Neuronal stem cell (in vitro differentiated cells): ENCODE results near the gene ABCB1.
"Not testable (repeated sequence)": the region's sequence is repeated elsewhere in the genome, so short reads cannot be mapped to it uniquely, and the experiment has no call there.

Source experiments
- DNase-seq: peaks from one replicate; pipeline ENCODE4 v3.0.0-alpha.2; 2013; ENCODE audit warnings: low spot score
- H2AFZ ChIP-seq: one replicate; pipeline ENCODE4 v1.6.1; 2013; ENCODE audit warnings: mild to moderate bottlenecking, low read length, inconsistent platforms
- H2AK5ac ChIP-seq: 2 replicates; pipeline ENCODE4 v1.6.1; 2013; ENCODE audit warnings: low read depth, mild to moderate bottlenecking, inconsistent platforms, low read length, moderate library complexity, mixed read lengths
- H2BK120ac ChIP-seq: 2 replicates; pipeline ENCODE4 v1.6.1; 2013; ENCODE audit warnings: low read depth, mild to moderate bottlenecking, inconsistent platforms, low read length, moderate library complexity, mixed read lengths
- H2BK12ac ChIP-seq: one replicate; pipeline ENCODE4 v1.6.1; 2013; ENCODE audit warnings: low read length, inconsistent platforms
- H2BK15ac ChIP-seq: 2 replicates; pipeline ENCODE4 v1.6.1; 2013; ENCODE audit warnings: mild to moderate bottlenecking, low read length, inconsistent platforms, mixed read lengths
- H2BK5ac ChIP-seq: one replicate; pipeline ENCODE4 v1.6.1; 2013; ENCODE audit warnings: inconsistent platforms, mild to moderate bottlenecking, low read length, moderate library complexity
- H3K14ac ChIP-seq: one replicate; pipeline ENCODE4 v1.6.1; 2013; ENCODE audit warnings: low read length, inconsistent platforms
- H3K18ac ChIP-seq: 2 replicates; pipeline ENCODE4 v1.6.1; 2013; ENCODE audit warnings: low read length, inconsistent platforms
- H3K23ac ChIP-seq: 2 replicates; pipeline ENCODE4 v1.6.1; 2013; ENCODE audit warnings: low read depth, mild to moderate bottlenecking, mixed read lengths, low read length, inconsistent platforms; ENCODE audit not compliant: poor library complexity
- H3K27ac ChIP-seq: replicated peaks from 3 replicates; pipeline ENCODE4 v1.5.1; 2013; ENCODE audit warnings: low read length, inconsistent platforms
- H3K27me3 ChIP-seq, 3 experiments: 2 replicates each; pipeline ENCODE4 v1.6.1; 2013; ENCODE audit warnings: low read length in 3 of 3, mild to moderate bottlenecking in 2 of 3, inconsistent platforms in 1 of 3, low read depth in 1 of 3, mixed read lengths in 1 of 3, moderate library complexity in 1 of 3; ENCODE audit not compliant: control insufficient read depth in 3 of 3, insufficient read depth in 3 of 3
- H3K36me3 ChIP-seq, 2 donors: replicated peaks in 1 of 2; 2 replicates each; pipeline ENCODE4 v1.6.1; 2013; ENCODE audit warnings: low read length in 2 of 2; ENCODE audit not compliant: control insufficient read depth in 2 of 2, insufficient read depth in 2 of 2
- H3K4ac ChIP-seq: 2 replicates; pipeline ENCODE4 v1.6.1; 2013; ENCODE audit warnings: inconsistent platforms, mild to moderate bottlenecking, low read length, moderate library complexity
- H3K4me1 ChIP-seq, 2 donors: 1 replicate in 1 of 2; 2 replicates in 1 of 2; pipeline ENCODE4 v1.6.1; 2013; ENCODE audit warnings: low read length in 2 of 2, low read depth in 1 of 2; ENCODE audit not compliant: control insufficient read depth in 2 of 2, insufficient read depth in 1 of 2
- H3K4me2 ChIP-seq: one replicate; pipeline ENCODE4 v1.6.1; 2013; ENCODE audit warnings: mild to moderate bottlenecking, low read length, inconsistent platforms; ENCODE audit not compliant: insufficient read depth, poor library complexity, severe bottlenecking
- H3K4me3 ChIP-seq, 2 donors: 2 replicates each; pipeline ENCODE4 v1.5.1; 2013; ENCODE audit warnings: low read length in 2 of 2, mild to moderate bottlenecking in 2 of 2, inconsistent platforms in 1 of 2, moderate library complexity in 1 of 2
- H3K79me1 ChIP-seq: one replicate; pipeline ENCODE4 v1.6.1; 2013; ENCODE audit warnings: low read depth, mild to moderate bottlenecking, inconsistent platforms, low read length, moderate library complexity
- H3K9ac ChIP-seq: one replicate; pipeline ENCODE4 v1.6.1; 2013; ENCODE audit warnings: mild to moderate bottlenecking, low read depth, low read length, inconsistent platforms; ENCODE audit not compliant: poor library complexity
- H3K9me3 ChIP-seq, 2 donors: replicated peaks in 1 of 2; 2 replicates each; pipeline versions ENCODE3 to v1.6.1; 2013; ENCODE audit warnings: low read length in 2 of 2, mild to moderate bottlenecking in 2 of 2, inconsistent platforms in 1 of 2, low read depth in 1 of 2, mixed read lengths in 1 of 2, moderate library complexity in 1 of 2; ENCODE audit not compliant: control insufficient read depth in 2 of 2, insufficient read depth in 1 of 2
- H4K8ac ChIP-seq: one replicate; pipeline ENCODE4 v1.6.1; 2013; ENCODE audit warnings: low read depth, mild to moderate bottlenecking, inconsistent platforms, low read length, moderate library complexity
- H4K91ac ChIP-seq: one replicate; pipeline ENCODE4 v1.6.1; 2013; ENCODE audit warnings: low read length, low read depth, mild to moderate bottlenecking, inconsistent platforms; ENCODE audit not compliant: poor library complexity
- WGBS, 2 donors: extraction: QIAGEN DNeasy Blood & Tissue Kit; methylation state at CpG; one replicate each; pipeline ENCODE4 v1.1.7; 2013; ENCODE audit warnings: missing lambda C conversion rate in 2 of 2, mixed read lengths in 1 of 2; ENCODE audit not compliant: insufficient read length in 2 of 2, insufficient replicate concordance in 1 of 2; ENCODE audit errors: extremely low coverage in 2 of 2; 5-methylcytosine and 5-hydroxymethylcytosine counted together

ABCB1 gene

DNA sequence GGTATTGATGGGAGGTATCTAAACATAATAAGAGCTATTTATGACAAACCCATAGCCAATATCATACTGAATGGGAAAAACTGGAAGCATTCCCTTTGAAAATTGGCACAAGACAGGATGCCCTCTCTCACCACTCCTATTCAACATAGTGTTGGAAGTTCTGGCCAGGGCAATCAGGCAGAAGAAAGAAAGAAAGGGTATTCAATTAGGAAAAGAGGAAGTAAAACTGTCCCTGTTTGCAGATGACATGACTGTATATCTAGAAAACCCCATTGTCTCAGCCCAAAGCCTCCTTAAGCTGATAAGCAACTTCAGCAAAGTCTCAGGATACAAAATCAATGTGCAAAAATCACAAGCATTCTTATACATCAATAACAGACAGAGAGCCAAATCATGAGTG is 131.5 kb downstream of the ABCB1 start:
- not testable (repeated sequence) for H2BK15ac ChIP-seq, H3K27me3 ChIP-seq, H2AFZ ChIP-seq, H3K18ac ChIP-seq, H2BK12ac ChIP-seq, H3K79me1 ChIP-seq, H3K27ac ChIP-seq, H3K9ac ChIP-seq, H3K14ac ChIP-seq, H4K91ac ChIP-seq, DNase-seq, H3K4ac ChIP-seq, H3K4me1 ChIP-seq, H2BK120ac ChIP-seq, H3K23ac ChIP-seq, H3K36me3 ChIP-seq, H2AK5ac ChIP-seq, H3K9me3 ChIP-seq, H4K8ac ChIP-seq, H2BK5ac ChIP-seq, H3K4me3 ChIP-seq, H3K4me2 ChIP-seq

DNA sequence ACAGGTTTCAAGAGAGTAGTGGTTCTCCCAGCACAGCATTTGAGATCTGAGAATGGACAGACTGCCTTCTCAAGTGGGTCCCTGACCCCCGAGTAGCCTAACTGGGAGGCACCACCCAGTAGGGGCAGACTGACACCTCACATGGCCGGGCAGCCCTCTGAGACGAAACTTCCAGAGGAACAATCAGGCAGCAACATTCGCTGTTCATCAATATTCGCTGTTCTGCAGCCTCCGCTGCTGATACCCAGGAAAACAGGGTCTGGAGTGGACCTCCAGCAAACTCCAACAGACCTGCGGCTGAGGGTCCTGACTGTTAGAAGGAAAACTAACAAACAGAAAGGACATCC is 135.2 kb downstream of the ABCB1 start:
- H2BK120ac ChIP-seq, H3K4me2 ChIP-seq, H3K79me1 ChIP-seq, H3K27me3 ChIP-seq, H2BK15ac ChIP-seq, H3K4me1 ChIP-seq, H2AFZ ChIP-seq, DNase-seq, H2AK5ac ChIP-seq, H3K23ac ChIP-seq, H3K4me3 ChIP-seq, H3K4ac ChIP-seq, H3K9ac ChIP-seq, H2BK12ac ChIP-seq, H3K14ac ChIP-seq, H3K36me3 ChIP-seq, H3K18ac ChIP-seq, H2BK5ac ChIP-seq, H4K8ac ChIP-seq, H4K91ac ChIP-seq, H3K27ac ChIP-seq, H3K9me3 ChIP-seq: not testable (repeated sequence)
- WGBS, 2 donors = no CpG with 5 or more reads among the region's 7 CpGs

DNA sequence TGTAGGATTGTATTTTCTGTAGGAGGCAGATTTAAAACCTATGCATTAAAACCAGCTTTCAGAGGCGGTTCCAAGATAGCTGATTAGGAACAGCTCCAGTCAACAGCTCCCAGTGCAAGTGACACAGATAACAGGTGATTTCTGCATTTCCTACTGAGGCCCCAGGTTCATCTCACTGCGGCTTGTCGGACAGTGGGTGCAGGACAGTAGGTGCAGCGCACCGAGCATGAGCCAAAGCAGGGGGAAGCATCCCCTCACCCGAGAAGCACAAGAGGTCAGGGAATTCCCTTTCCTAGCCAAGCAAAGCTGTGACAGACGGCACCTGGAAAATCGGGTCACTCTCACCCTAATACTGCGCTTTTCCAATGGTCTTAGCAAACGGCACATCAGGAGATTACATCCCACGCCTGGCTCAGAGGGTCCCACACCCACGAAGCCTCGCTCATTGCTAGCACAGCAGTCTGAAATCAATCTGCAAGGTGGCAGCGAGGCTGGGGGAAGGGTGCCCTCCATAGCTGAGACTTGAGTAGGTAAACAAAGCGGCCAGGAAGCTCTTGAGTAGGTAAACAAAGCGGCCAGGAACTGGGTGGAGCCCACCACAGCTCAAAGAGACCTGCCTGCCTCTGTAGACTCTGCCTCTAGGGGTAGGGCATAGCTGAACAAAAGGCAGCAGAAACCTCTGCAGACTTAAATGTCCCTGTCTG is 135.7 kb downstream of the ABCB1 start:
- H3K18ac ChIP-seq = peak overlapping the region; percentile 89
- not testable (repeated sequence) for H2AFZ ChIP-seq, H4K91ac ChIP-seq, H3K36me3 ChIP-seq, H3K4me1 ChIP-seq, H3K27ac ChIP-seq, H2BK12ac ChIP-seq, H3K4ac ChIP-seq, H2BK120ac ChIP-seq, DNase-seq, H3K9me3 ChIP-seq, H3K27me3 ChIP-seq, H3K79me1 ChIP-seq, H3K4me3 ChIP-seq, H4K8ac ChIP-seq, H3K23ac ChIP-seq
- H2AK5ac ChIP-seq = peak overlapping the region; percentile 75
- peak overlapping the region; percentile 21 for H3K9ac ChIP-seq
- peak overlapping the region; percentile 53 for H2BK5ac ChIP-seq
- no CpG with 5 or more reads among the region's 16 CpGs for WGBS, 2 donors
- H2BK15ac ChIP-seq = peak overlapping the region; percentile 16
- peak overlapping the region; percentile 38 for H3K14ac ChIP-seq
- peak overlapping the region; percentile 23 for H3K4me2 ChIP-seq

DNA sequence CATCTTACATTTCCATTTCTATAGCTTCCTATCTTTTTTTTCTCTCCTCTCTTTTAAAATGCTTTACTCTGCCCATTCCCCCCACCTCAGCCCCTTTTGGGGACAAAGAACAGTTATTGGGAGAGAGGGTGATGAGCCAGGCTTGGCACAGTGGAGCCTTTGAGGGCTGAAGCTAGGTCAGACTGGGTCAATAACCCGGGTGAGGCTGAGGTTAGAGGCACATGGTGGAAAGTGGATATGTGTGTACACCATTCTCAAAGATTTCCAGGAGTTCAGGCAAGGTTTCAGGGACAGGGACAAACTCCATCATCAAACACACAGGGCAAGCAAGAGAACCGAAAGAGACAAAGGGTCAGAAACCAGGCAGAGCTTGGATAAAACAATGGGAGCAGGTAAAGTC is 136.7 kb downstream of the ABCB1 start:
- no CpG with 5 or more reads among the region's 2 CpGs for WGBS, 2 donors
- Histone ChIP-seq H3K4me1 (peaks cover 0 to 6% of the 10 kb centered on the region in 2 donors), H3K27me3 (no peaks in the 10 kb centered on the region), H3K14ac (no peak overlapping the region), H2BK12ac (no peak overlapping the region), H4K91ac (no peak overlapping the region), H3K4me2 (no peak overlapping the region), H3K18ac (no peak overlapping the region), H2BK120ac (no peak overlapping the region), H3K9me3 (no peaks in the 10 kb centered on the region), H3K23ac (no peak overlapping the region), H3K79me1 (no peaks in the 10 kb centered on the region), H3K27ac (no peak overlapping the region), H2AFZ (no peak overlapping the region), H3K36me3 (no peaks in the 10 kb centered on the region), H4K8ac (no peak overlapping the region), H2AK5ac (no peak overlapping the region), H3K9ac (no peak overlapping the region), H2BK15ac (no peak overlapping the region), H3K4ac (no peak overlapping the region), H2BK5ac (no peak overlapping the region), H3K4me3 (no peak overlapping the region)
- no peak for DNase-seq
